ENCODE measurements around the gene TMPRSS9.
"Not testable (repeated sequence)": the region's sequence is repeated elsewhere in the genome, so short reads cannot be mapped to it uniquely, and the experiment has no call there.

DNA sequence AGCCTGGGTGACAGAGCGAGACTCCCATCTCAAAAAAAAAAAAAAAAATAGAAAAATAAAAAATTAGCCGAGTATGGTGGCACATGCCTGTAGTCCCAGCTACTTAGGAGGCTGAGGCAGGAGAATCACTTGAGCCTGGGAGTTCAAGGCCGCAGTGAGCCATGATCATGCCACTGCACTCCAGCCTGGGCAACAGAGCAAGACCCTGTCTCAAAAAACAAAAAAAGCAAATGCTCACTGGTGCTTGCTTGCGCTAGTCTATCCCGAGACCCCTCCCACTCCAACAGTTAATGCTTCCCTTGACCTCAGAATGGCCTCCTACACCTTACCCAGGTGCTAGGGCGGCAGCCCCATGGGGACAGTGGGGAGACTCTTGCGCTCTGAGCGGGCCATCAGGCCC lies 57.4 kb downstream of the TMPRSS9 start:
- TF ChIP-seq GABPB1 (CRISPR knock-in tag; IDR thresholded peaks at IDR 0.05); ATF3 (CRISPR knock-in tag; conservative IDR thresholded peaks at IDR 0.05); NR2C2 (CRISPR knock-in tag; IDR thresholded peaks at IDR 0.05); MLX (CRISPR knock-in tag; IDR thresholded peaks at IDR 0.05): not testable (repeated sequence)
- TF ChIP-seq, protein P1, sequence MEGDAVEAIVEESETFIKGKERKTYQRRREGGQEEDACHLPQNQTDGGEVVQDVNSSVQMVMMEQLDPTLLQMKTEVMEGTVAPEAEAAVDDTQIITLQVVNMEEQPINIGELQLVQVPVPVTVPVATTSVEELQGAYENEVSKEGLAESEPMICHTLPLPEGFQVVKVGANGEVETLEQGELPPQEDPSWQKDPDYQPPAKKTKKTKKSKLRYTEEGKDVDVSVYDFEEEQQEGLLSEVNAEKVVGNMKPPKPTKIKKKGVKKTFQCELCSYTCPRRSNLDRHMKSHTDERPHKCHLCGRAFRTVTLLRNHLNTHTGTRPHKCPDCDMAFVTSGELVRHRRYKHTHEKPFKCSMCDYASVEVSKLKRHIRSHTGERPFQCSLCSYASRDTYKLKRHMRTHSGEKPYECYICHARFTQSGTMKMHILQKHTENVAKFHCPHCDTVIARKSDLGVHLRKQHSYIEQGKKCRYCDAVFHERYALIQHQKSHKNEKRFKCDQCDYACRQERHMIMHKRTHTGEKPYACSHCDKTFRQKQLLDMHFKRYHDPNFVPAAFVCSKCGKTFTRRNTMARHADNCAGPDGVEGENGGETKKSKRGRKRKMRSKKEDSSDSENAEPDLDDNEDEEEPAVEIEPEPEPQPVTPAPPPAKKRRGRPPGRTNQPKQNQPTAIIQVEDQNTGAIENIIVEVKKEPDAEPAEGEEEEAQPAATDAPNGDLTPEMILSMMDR (IDR thresholded peaks at IDR 0.05): not testable (repeated sequence)
- TF ChIP-seq, protein P2, sequence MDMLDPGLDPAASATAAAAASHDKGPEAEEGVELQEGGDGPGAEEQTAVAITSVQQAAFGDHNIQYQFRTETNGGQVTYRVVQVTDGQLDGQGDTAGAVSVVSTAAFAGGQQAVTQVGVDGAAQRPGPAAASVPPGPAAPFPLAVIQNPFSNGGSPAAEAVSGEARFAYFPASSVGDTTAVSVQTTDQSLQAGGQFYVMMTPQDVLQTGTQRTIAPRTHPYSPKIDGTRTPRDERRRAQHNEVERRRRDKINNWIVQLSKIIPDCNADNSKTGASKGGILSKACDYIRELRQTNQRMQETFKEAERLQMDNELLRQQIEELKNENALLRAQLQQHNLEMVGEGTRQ (CRISPR knock-in tag; IDR thresholded peaks at IDR 0.05): not testable (repeated sequence)

All from WTC11 (cell line).